Activated naive CD4-positive, alpha-beta T cell treated with anti-CD3 and anti-CD28 coated beads, Interleukin-2, amount 50 U/mL, for 16 hours (primary cell): ENCODE data around the gene LSP1.
"Not testable (repeated sequence)": the region's sequence is repeated elsewhere in the genome, so short reads cannot be mapped to it uniquely, and the experiment has no call there.

Source experiments
- DNase-seq: peaks from one replicate; pipeline ENCODE4 v3.0.0-alpha.2; 2020

Gene LSP1

DNA sequence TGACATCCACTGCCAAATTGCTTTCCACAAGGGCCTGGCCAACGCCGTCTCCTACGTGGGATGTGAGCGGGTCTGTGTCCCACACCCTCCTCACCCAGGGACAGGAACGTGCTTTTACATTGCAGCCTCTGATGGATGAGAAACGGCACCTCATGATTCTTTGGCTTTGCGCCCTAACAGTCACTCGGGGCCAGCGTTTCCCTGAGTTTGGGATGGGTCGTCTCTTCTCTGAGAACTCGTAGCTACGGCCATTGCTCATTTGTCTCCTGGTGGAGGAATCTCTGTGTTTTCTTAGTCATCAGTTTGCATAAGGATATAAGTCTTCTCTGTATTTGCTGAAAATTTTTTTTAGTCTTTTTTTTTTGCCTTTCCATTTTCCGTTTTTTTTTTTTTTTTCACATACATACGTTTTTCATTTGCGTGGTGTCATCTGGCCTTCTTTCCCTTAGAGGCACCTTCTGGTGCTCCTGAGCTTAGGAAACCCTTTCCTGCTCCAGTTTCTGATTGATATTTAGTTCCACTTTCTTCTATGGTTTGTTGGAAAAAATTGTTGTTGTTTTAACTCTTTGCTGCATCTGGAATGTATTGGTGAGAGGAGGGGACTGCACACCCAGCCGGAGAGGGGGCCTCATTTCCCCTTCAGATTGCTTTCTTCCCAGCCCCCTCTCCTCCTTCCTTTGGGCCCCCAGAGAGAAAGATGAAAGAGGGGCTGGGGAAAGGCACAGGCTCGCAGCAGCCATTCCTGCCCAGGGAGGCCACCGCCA lies 78.6 kb downstream of the LSP1 start:
- no peak for DNase-seq

DNA sequence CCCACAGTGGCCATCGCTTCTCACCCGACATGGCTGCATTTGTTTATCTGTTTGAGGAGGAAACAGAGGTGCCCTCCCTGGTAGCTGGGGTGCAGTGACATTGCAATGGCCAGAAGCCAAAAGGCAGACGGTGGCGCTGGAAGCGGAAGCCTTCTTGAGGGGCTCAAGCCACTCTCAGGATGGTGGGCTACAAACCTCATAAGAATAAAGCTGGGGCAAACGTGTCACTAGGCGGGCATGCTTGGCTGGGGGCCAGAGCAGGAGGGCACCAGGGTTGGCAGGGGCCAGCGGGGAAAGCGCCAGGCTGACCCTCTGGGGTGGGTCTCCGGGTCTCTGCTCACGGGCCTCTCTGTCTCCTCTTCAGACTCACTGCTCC lies 79.2 kb downstream of the LSP1 start:
- no peak for DNase-seq

DNA sequence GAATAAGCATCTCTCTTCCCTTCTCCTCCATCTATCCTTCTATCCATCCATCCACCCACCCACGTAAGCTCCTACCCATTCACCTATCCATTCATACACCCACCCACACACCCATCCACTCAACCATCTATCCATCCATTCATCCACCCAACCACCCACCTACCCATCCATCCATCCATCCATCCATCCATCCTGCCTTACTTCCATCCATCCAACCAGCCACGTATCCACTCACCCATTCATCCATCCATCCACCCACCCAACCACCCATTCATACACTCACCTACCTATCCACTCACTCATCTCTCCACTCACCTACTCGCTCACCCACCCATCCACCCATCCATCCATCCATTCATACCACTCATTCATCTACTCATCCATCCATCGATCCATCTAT lies 79.8 kb downstream of the LSP1 start:
- DNase-seq: no peak

DNA sequence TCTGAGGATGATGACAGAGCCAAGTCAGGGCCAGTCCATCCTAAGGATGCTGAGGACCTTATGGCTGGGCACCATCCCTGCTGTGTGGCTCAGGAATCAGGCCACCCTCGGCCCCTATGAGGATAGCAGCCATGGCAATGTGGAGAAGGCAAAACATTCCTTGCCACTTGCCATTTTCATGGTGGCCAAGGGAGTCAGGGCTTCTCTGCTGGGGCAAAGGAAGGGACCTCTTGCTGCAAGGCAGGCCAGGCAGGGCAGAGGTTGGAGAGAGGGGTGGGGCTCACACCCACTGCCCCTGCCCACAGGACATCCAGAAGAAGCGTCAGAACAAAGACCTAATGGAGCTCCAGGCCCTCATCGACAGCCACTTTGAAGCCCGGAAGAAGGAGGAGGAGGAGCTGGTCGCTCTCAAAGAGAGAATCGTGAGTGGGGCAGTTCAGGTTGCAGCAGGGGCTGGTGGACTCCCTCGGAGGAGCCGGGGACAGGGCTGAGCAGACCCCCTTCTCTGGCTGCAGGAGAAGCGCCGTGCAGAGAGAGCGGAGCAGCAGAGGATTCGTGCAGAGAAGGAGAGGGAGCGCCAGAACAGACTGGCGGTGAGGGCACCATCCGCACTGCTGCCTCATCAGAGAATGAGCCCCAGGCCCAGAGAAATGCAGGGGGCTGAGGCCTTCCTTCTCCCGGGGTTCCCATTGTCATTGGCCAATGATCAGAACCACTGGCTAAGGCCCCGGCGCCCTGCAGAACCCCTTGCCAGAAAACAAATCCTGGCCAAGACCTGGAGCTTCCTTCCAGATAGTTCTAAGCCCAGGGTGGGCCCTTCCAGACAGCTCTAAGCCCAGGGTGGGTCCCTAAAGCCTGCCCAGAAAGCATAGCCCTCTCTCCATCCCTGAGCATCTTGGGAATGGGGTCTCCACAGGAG lies 80.8 kb downstream of the LSP1 start:
- DNase-seq: no peak

DNA sequence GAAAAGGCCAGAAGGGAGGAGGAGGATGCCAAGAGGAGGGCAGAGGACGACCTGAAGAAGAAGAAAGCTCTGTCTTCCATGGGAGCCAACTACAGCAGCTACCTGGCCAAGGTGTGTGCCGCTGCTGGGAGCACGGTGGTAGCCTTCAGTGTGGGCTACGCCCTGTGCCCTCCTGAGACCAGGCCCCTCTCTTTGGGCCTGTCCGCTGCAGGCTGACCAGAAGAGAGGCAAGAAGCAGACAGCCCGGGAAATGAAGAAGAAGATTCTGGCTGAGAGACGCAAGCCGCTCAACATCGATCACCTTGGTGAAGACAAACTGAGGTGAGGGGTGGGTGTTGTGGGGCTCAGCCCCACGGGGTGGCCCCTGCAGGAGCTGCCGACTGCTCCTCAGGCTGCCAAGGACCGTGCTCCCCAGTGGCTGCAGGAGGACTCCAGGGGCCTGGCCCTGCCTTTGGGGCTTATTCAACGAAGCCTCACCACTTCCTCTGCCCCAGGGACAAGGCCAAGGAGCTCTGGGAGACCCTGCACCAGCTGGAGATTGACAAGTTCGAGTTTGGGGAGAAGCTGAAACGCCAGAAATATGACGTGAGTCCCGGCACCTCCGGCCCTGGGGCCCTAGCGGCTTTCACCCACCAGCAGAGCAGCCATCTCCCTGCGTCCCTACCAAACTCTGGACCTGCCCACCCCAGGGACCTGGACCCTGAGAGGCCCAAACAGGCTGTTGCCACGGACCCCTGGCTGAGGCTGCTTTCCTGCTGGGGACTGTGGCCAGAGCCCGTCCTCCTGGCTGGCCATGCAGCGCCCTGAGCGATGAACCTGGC lies 81.7 kb downstream of the LSP1 start:
- no peak for DNase-seq

DNA sequence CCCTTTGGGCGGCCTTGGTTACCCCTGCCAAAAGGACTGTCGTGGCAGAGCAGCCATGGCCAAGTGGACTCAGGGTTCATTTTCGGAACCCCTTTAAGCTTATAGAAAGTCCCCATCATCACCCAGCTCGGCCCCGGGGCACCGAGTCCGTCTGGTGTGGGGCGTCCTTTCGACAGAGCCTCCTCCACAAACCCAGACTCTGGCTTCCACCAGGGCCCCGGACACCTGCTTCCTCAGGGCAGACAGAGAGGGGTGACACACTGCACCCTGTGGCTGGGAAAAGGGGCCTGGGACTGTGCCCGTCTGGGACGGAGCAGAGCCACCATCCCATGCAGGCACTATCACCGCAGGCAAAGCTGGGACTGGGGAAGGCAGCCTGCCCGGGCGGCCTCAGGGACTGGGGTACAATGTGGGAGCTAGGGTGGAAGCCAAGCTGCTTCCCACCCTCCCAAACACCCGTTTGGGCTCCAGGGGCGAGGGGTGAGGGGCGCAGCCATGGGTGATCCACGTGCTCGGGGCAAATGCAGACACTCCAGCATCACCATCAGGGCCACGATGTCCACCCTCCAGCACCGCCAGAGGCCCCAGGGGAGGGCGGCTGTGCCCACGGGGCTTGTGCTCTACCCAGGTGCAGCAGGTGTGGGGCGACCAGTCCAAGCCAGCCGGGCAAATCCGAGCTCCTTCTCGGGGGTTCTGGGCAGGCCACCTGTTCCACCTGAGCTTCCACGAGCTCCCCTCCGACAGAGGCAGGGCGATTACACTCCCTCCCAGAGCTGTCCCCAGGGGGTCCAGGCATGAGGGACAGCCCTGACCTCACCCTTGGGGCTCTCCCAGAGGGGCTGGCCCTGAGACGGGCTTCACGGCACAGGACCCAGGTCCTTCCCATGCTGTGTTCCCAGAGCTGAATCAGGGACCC lies 82.5 kb downstream of the LSP1 start:
- DNase-seq: no peak

DNA sequence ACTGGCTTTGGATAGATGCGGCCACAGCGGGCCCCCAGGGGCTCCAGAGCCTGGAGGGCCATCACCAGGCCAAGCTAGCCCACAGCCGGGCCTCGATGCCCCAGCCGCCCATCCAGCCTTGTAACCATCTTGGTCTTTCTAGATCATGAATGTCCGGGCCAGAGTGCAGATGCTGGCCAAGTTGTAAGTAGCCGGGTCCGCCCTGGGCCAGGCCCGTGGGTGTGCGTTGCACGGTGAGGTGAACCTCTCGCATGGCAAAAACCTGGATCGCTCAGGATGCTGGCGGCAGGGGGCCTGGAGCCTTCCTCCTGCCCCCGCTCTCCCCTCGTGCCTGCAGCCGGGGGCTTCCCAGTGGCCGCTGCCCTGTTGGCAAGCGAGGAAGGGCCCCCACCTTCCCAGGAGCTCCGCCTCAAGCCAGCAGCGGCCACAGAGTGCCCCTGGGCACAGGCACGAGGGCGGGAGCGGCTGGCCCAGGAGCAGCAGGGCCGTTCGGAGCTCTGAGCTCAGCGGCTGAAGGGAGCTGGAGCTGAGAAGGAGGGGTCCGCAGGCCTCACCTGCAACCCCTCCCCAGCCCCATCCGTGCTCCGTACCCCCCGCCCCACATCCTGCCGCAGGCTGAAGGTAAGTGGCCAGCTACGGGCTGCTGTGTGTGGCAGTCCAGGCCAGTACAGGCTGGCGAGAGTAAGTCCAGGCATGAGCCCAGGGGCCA lies 83.3 kb downstream of the LSP1 start:
- DNase-seq: no peak

DNA sequence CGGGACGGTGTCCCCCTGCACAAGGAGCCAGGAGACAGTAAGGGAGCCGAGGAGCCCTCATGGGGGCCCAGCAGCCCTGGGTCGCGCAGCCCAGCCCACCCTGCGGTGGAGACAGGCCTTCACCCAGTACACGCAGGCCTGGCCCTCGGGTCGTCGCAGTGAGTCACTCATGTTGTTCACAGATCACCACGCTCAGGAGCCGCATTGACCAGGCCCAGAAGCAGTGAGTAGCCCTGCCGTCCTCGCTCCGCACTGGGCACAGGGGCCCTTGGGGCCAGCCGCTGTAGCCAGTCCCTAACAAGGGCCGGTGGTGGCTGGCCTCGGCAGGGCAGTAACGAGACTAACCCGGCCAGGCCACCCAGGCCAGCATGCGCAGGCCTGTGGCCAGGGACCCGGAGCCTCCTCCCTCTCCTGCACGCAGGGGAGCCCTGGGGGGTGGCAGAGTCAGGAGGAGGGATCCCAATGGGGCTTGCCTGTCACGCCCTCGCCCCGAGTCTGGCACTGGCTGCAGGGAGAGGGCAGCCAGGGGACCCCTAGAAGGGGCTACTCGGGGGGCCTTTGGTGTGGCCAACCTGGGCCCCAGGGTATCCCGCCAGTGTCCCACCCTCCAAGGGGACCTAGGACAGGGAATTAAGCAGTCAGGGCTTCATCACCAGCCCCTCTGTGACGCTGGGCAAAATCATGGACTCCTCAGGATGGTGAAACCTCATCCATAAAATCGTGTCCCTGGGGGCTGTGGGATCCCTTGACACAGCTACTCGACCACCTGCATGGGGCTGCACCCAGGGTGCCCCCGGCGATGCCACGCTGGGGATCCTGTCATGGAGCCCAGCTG lies 84.1 kb downstream of the LSP1 start:
- DNase-seq: peak; percentile 8

DNA sequence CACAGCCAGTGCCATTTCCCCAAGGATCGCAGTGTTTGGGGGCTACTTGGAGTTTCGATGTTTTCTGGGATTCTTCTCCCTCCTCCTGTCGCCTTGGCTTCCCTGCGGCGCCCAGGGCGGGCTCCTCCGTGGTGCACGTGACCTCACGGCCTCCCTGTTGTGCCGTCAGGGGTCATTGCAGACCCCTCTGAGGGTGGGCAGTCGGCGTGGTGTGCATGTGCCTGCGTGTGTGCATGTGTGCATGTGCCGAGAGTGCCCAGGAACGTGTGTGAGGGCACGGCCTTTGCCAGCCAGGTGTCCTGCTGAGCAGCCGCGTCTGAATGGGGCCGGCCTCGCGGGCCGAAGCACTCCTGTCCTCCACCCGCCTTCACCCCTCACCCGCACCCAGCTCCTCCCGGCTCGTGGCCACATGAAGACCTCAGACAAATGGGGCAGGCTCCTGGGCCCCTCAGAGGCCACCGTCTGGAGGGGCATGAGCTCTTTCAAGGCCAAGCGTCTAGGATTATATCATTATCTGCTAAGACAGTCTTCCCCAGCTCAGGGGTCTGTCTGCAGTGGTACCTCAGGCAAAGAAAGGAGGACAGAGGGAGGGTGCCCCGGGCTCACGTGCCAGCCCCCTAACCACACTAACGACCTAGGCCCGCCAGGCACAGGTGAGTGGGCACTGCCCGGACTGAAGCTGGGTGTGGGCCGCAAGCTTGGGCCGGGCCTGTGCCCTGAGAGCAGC lies 84.9 kb downstream of the LSP1 start:
- DNase-seq: no peak

DNA sequence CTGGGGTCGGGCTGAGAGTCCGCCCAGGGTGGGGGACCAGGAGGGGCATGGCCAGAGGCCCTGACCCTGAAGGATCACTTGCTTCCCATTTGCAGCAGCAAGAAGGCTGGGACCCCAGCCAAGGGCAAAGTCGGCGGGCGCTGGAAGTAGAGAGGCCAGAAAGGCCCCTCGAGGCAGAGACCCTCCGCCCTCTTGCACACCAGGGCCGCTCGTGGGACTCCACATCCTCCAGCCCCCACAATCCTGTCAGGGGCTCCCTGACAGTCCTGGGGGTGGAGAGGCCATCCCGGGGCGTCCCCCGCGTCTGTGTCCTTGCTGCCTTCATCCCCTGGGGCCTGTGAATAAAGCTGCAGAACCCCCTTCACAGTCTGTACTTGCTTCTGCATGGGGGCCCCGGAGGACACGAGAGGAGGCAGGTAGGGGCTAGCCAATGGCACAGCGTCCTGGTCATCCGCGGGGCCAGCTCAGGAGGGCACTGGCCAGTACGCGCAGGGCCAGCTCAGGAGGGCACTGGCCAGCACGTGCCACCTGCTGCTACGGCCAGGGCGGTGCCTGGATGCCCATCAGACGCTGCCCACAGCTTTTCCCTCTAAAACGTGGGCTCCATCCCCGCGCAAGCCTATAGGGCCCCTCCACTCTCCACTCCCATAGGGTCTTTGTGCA lies 85.6 kb downstream of the LSP1 start:
- peak; percentile 11 for DNase-seq

DNA sequence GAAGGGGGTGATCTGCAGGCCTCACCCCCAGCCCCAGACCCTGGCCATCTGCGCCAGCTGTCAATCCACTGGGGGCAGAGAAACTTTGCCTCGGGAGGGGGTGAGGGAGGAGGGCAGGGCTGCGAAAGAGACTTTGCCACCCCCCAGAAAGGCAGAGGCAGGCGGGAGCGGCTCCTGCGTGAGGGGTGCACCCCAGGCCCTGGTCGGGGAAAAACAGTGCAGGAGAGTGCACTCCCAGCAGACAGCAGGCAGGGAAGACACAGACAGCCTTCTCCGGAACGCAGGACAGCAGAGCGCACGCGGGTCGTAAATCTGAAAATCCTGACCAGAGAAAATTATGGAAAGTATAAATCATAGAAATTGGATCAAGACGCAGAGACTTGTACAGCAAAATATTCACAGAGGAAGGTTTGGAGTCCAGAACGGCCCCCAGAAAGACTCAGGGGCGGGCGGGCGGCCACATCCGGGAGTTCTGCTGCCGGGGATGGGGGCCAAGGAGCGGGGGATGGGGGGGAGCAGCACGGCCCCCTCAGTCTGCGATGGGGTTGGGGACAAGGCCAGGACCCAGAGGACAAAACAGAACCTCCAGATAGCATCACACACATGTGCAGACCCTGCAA lies 86.2 kb downstream of the LSP1 start:
- DNase-seq: no peak

DNA sequence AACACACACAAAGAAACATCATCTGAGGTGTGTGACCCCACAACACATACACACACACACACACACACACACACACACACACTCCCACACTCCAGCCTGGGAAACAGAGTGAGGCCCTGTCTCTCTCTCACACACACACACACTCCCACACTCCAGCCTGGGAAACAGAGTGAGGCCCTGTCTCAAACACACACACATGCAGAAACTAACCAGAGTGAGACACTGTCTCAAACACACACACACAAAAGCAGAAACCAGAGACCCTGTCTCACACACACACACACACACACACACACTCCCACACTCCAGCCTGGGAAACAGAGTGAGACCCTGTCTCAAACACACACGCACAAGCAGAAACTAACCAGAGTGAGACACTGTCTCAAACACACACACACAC lies 86.9 kb downstream of the LSP1 start:
- DNase-seq: not testable (repeated sequence)
